Amygdala (tissue), 56 donors: ENCODE data around the gene H2AZ1.
A peak's percentile ranks its signal among the peaks of the same experiment; 100 is the strongest.

ENCODE experiments used
- DNase-seq, 56 donors: peaks; one replicate each; lab custom pipeline; 2025; lab: John Stamatoyannopoulos, UW

Gene H2AZ1

DNA sequence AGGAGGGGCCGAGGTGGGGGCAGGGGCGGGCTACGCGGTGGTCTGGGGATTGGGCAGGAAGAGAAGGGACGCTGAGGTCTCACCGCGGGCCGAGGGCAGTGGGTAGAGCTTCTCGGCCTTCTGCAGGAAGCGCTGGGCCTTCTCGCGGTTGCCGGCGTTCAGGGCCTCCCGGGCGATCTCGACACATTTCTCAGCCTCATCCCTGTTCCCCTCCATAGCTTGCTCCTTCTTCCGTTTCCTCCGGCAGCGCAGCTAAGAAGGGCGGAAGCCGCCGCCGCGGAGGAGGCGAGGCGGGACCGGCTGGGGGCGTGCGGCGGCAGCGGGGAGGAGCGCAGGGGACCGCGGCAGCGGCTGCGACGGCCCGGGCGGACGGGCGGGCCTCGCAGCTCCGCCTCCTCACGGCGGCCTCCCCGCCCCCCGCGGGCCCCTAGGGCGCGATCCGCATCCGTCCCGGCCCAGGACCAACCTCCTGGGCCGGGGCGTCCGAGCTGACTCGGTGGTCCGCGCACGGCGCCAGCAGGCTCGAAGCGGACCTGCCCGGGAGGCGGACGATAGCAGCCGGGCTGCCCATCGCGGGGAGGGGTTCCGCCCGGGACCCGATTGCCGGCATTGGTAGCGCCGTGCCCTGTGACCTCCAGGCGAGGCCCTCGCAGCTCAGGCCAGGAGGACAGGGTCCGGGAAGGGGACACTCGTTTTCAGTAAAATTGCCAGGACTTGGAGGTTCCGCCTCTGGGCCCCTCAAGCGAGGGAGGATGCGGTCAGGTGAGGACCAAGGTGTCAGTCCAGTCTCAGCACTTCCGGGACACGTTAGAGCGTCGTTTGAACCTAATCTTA lies 3.5 kb downstream of the H2AZ1 start, which contains the start of gene DNAJB14:
DNAJB14 (minus strand) TSS at position 263 of the 834 bp plus-strand sequence; CDS start at position 216, 47 bp downstream.
- peak in 51 of 56 donors; percentile 3 to 74 (median 52) for DNase-seq

DNA sequence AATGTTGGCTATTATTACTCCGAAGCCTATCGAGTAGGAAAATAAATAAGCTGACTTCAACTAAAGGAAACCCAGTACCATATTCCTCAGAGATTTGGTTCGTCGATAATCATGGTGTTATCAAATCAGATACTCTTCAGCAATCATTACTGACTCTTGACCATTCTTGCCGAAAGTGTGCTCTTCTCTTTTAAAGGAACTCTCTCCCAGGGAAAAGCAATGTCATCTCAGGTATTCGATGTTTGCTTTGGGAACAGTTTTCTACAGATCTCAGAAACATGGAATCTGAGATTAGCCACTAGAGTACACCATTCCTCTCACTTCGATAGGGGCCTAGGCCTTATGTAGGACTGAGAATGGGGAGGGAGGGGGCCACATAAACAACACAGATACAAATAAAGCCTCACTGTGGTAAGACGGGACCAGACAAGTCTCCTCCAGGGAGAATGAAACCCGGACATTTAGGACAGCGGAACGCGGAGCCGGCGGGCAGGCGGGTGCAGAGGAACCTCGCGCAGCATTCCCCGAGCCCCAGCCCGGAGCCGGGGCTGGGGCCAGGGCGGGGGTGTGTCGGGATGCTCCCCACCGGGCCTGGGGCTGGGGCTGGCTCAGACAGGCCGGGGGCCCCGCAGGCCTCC lies 4.2 kb downstream of the H2AZ1 start:
- DNase-seq, result peak in 18 of 56 donors; percentile 8 to 74 (median 48)

DNA sequence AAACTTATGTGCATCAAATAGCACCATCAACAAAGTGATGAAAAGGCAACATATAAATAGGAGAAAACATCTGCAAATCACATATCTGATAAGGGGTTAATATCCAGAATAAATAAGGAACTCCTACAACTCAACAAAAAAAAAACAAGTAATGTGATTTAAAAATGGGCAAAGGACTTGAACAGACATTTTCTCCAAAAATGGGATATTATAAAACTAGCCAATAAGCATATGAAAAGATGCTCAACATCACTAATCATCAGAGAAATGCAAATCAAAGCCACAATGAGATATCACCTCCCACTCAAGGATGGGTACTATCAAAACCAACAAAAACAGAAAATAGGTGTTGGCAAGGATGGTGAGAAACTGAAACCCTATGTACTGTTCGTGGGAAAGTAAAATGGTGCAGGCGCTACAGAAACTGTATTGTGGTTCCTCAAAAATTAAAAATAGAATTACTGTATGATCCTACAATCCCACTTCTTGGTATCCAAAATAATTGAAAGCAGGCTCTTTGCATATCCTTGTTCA lies 6.1 kb downstream of the H2AZ1 start:
- DNase-seq, result no peak

DNA sequence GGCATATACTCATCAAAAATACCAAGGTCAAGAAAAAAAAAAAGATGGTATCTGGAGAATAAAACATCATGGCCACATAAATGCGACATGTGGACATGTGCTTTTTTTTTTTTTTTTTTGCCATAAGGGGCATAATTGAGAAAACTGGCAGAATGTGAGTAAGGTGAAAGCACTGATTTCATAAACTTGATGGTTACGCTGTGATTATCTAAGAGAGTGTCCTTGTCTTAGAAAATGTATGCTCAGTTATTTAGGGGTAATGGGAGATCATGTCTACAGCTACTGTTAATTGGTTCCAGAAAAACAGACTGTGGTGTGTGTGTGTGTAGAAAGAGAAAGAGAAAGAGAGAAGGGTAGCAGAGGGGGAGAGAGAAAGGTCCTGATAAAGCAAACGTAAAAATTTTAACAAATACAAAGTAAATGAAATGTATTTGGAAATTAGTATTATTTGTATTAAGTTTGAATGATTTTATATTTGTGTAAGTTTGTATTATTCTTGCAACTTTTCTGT lies 11.8 kb downstream of the H2AZ1 start:
- DNase-seq, result no peak

DNA sequence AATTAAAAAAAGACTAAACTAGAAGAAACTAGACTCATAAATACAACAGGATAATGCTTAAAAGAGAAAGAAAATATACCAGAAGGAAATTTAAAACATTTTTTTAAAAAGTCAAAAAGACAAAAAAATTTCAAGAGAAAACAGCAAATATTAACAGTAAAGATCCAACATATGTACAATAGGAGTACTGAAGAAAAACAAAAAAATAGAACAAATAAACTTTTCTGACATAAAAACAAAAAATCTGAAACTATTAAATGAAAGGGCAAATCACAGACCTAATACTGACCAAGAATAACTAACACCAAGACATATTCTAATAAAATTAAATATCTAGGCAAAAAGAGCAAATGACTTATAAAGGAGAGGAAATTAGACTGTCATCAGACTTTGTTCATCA lies 15.2 kb downstream of the H2AZ1 start:
- no peak for DNase-seq

DNA sequence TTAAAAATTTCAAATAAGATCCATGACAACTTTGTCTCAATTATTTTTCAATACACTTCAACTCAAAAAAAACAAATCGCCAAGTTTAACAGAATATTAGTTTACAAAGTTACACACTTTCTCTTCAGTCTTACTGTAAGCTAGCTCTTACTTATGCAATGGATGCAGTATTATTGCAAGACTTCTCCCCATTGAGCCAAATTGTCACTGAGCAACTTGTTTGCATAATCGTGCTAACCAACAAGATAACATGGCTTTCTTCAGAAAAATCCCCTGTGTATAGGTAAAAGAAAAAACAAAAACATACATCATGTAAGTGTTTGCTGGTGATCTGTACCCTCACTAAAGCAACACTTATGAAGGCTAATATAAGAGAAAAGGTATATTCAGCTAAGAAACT lies 22.5 kb downstream of the H2AZ1 start:
- no peak for DNase-seq

DNA sequence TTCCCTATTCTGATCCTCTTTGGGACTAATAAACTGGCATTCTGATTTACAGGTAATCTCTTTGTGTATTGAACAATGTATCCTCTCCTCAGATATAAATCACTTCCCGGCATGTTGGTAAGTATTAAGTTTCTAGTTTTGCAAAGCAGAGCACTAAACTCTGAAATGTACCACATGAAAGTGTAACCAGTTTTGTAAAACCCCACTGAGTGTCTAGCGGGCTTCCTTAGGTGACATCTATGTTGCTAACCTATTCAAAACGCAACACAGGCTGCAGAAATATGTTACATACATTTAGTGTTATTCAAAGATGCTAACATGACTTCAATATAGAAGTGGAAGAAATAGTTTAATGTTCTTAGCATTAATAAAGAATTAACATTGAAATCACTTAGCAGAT lies 28.9 kb downstream of the H2AZ1 start:
- DNase-seq, result no peak

DNA sequence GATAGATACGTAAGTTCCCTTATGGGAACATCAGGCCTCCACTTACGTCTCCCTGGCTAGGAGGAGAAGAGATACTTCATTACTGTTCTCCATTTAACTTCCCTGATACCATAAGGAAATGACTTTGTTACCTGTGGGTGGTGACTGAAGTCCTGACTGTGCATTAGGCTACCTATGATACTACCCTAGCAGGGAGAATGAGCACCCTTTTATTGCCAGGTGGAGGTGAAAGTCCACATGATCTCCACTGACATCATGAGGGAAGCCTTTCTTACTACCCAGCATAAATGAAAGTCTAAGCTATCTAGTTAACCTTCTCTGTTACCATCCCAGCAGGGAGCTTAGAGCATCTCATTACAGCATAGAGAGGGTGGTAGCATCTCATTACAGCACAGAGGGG lies 31.4 kb downstream of the H2AZ1 start:
- DNase-seq, result no peak

DNA sequence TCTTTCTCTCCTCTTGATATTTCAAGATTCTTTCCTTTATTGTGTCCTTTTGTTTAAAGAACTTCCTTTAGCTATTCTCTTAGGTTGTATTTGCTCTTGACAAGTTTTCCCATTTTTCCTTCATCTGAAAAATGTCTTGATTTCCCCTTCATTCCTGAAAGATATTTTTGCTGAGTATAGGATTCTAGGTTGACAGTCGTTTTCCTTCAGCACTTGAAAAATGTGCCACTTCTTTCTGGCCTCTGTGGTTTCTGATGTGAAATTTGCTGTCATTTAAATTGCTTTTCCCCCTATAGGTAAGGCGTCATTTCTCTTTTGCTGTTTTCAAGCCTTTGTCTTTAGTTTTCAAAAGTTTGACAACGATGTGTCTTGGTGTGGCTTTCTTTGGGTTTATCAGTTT lies 32.5 kb downstream of the H2AZ1 start:
- no peak for DNase-seq

DNA sequence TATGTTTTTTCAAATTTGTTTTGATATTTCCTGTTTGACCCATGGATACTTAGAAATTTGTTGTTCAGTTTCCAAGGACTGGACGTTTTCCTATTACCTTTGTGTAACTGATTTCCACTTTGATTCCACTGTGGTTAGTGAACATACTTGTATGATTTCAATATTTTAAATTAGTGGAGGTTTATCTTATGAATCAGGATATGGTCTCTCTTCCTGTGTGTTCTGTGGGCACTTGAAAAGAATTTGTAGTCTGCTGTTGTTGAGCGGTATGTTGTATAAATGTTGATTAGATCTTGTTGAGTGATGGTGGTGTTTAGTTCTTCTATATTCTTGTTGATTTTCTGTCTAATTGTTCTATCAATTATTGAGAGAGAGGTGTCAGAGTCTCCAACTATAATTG lies 34.6 kb downstream of the H2AZ1 start:
- no peak for DNase-seq
